A673 (cell line): ENCODE results near the gene GALNTL6. TPM values are rescaled to one million over a fixed set of nuclear protein-coding genes. Genes with fewer than 3 reads are reported as not detected.

Experiments
- BruUV-seq: library from RNA; stranded (reverse); fragments of 400-500 nt; replicated peaks from 2 replicates; lab custom pipeline; 2021; lab: Mats Ljungman, UMichigan
- CTCF ChIA-PET: fragments of 300-600 bp; sonication (Branson Sonifier 250); formaldehyde crosslinking; loops from one replicate; lab custom pipeline; 2022; ENCODE audit warnings: antibody characterized with exemption; lab: Charles Lee
- POLR2A ChIA-PET: fragments of 300-600 bp; sonication (Branson Sonifier 250); formaldehyde crosslinking; loops from one replicate; lab custom pipeline; 2022; ENCODE audit warnings: antibody characterized with exemption; ENCODE audit not compliant: low non-redundant PET; lab: Charles Lee
- DNase-seq: peaks from one replicate; pipeline ENCODE4 v3.0.0-alpha.2; 2015; ENCODE audit warnings: low spot score
- H3K27ac ChIP-seq: fragments of 200-600 bp; sonication (generic); 2 replicates; pipeline ENCODE4 v1.5.1; 2016; ENCODE audit warnings: mixed run types, low read depth, mild to moderate bottlenecking, mixed read lengths, antibody characterized with exemption, low read length; ENCODE audit not compliant: poor library complexity, severe bottlenecking
- H3K27me3 ChIP-seq: fragments of 200-600 bp; sonication (generic); replicated peaks from 2 replicates; pipeline ENCODE4 v1.6.1; 2017; ENCODE audit warnings: mixed run types, low read depth, mild to moderate bottlenecking, mixed read lengths, antibody characterized with exemption, low read length; ENCODE audit not compliant: insufficient read depth, poor library complexity
- H3K36me3 ChIP-seq: fragments of 200-600 bp; sonication (generic); 2 replicates; pipeline ENCODE4 v1.6.1; 2016; ENCODE audit warnings: mixed run types, mild to moderate bottlenecking, mixed read lengths, antibody characterized with exemption, low read length; ENCODE audit not compliant: insufficient read depth, poor library complexity, severe bottlenecking
- H3K4me1 ChIP-seq: fragments of 200-600 bp; sonication (generic); 2 replicates; pipeline ENCODE4 v1.6.1; 2017; ENCODE audit warnings: mixed run types, mild to moderate bottlenecking, mixed read lengths, antibody characterized with exemption, low read length; ENCODE audit not compliant: insufficient read depth, poor library complexity, severe bottlenecking
- H3K4me3 ChIP-seq: fragments of 200-600 bp; sonication (generic); 2 replicates; pipeline ENCODE4 v1.5.1; 2016; ENCODE audit warnings: low read depth, mixed run types, mild to moderate bottlenecking, mixed read lengths, low read length; ENCODE audit not compliant: poor library complexity, severe bottlenecking
- H3K9me3 ChIP-seq: fragments of 200-600 bp; sonication (generic); 2 replicates; pipeline ENCODE4 v1.6.1; 2016; ENCODE audit warnings: mixed run types, low read depth, mild to moderate bottlenecking, mixed read lengths, antibody characterized with exemption, low read length; ENCODE audit not compliant: poor library complexity, severe bottlenecking
- EZH2 ChIP-seq: fragments of 200-600 bp; sonication (generic); IDR thresholded peaks from 2 replicates; pipeline ENCODE4 v1.6.1; 2017; ENCODE audit warnings: borderline replicate concordance, low read depth, mild to moderate bottlenecking, mixed read lengths, antibody characterized with exemption, low read length; ENCODE audit not compliant: poor library complexity, severe bottlenecking
- intact Hi-C: fragments of 100-400 bp; cut with micrococcal nuclease; formaldehyde crosslinking; loops from one replicate; pipeline ENCODE4 v1.10.0; 2022; ENCODE audit not compliant: unreplicated experiment
- total RNA-seq: library from RNA; stranded (reverse); gene quantifications from 2 replicates; pipeline ENCODE4 v1.2.3, GENCODE V29; 2021
- TF ChIP-seq, protein P1 (sequence below): fragments of 300-800, 200-600 bp; sonication (generic); conservative IDR thresholded peaks from 2 replicates; pipeline ENCODE4 v1.5.1; 2017; ENCODE audit warnings: low read depth, mild to moderate bottlenecking, antibody characterized with exemption, low read length, moderate library complexity, mixed read lengths

Gene GALNTL6
- total RNA-seq, 1 experiment from 2014 or later = 0.30 TPM

DNA sequence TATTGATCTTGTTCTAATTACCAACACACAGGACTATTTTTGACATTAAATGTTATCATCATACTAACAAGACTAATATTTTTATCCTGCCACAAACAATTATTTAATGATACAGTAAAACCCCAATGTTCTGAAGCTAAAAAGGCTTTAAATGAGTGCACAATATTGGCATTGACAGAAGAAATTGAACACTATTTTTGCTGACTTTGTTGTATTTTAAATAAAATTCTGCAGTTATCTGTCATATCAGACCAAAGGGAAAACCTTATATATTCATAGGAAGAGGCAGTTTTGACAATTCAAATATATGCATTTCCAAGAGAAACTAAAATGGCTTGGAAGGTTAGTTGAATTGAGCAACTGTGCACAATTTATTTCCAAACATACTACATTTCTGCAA, 957.6 kb downstream of the GALNTL6 start:
- no TSS peak for BruUV-seq
- POLR2A ChIA-PET = no interaction called here
- H3K4me3 ChIP-seq = no peak overlapping the region

DNA sequence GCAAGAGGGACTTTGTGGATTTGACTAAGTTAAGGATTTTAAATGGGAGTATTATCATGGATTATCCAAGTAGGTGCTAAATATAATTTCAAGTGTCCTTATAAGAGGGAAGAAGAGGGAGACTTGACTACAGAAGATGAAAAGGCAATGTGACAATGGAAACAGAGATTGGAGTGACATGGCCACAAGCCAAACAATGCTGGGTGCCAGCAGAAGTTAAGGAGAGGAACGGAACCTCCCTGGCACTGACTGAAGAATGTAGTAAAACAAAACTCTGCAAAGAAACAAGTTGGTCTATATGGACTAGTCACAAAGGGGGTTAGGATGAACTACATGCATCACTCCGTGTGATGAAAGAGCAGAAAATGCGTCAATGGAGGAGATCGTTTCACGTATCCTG, 959.6 kb downstream of the GALNTL6 start:
- Histone ChIP-seq H3K27me3 (no peaks in the 10 kb centered on the region), H3K4me3 (no peak overlapping the region), H3K36me3 (no peaks in the 10 kb centered on the region), H3K9me3 (no peaks in the 10 kb centered on the region), H3K27ac (no peak overlapping the region), H3K4me1 (no peaks in the 10 kb centered on the region)
- no peak for TF ChIP-seq EZH2
- TF ChIP-seq, protein P1, sequence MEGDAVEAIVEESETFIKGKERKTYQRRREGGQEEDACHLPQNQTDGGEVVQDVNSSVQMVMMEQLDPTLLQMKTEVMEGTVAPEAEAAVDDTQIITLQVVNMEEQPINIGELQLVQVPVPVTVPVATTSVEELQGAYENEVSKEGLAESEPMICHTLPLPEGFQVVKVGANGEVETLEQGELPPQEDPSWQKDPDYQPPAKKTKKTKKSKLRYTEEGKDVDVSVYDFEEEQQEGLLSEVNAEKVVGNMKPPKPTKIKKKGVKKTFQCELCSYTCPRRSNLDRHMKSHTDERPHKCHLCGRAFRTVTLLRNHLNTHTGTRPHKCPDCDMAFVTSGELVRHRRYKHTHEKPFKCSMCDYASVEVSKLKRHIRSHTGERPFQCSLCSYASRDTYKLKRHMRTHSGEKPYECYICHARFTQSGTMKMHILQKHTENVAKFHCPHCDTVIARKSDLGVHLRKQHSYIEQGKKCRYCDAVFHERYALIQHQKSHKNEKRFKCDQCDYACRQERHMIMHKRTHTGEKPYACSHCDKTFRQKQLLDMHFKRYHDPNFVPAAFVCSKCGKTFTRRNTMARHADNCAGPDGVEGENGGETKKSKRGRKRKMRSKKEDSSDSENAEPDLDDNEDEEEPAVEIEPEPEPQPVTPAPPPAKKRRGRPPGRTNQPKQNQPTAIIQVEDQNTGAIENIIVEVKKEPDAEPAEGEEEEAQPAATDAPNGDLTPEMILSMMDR = no peak
- CTCF ChIA-PET = no interaction called here
- POLR2A ChIA-PET = no interaction called here
- intact Hi-C loops = no loop called here
- DNase-seq = no peak
- BruUV-seq = no TSS peak

More for the DNA sequence above, 957.6 kb downstream of the GALNTL6 start:
- peaks cover 2% of the 10 kb centered on the region for H3K4me1 ChIP-seq
- no peaks in the 10 kb centered on the region for H3K36me3 ChIP-seq
- no peak overlapping the region for H3K27ac ChIP-seq
- CTCF ChIA-PET = no interaction called here
- no peaks in the 10 kb centered on the region for H3K9me3 ChIP-seq
- intact Hi-C loops = no loop called here
- H3K27me3 ChIP-seq = no peaks in the 10 kb centered on the region
- DNase-seq = no peak
- no peak for TF ChIP-seq EZH2
- TF ChIP-seq, protein P1 = no peak

DNA sequence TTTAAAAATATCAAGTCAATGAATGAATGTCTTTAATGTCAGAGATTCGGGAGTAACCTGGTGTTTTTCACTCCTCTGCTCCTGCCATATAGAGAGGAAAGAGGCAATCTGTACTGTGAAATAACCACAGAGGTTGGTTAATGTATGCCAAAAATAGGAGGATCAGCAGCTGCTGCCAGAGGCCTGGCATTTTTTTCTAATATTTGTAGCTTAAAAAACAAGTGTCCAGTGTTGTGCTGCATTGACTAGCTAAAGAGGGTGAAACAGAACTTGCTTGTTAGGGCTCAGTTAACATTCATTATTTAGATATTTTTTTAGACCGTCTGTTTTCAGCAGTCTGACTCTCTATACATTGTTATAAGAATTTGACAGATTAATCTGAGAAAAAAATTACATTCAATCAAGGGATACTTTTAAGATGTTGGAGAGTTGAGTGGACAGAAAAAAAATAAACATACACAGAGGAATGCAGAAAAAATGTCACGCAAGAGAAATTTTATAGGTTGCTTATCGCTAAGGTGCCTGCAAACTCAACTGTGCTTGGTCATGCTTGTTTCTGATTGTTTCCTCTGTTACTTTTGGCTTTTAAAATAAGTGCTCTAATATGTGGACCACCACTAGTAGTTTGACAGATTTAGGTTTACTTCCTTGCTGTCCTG, 963.1 kb downstream of the GALNTL6 start:
- no peaks in the 10 kb centered on the region for H3K27me3 ChIP-seq
- no peaks in the 10 kb centered on the region for H3K36me3 ChIP-seq
- BruUV-seq = no TSS peak
- TF ChIP-seq, protein P1 = no peak
- no peak for TF ChIP-seq EZH2
- H3K4me1 ChIP-seq = no peaks in the 10 kb centered on the region
- intact Hi-C loops = no loop called here
- no peaks in the 10 kb centered on the region for H3K9me3 ChIP-seq
- ChIA-PET POLR2A (no interaction called here), CTCF (no interaction called here)
- no peak overlapping the region for H3K27ac ChIP-seq
- no peak overlapping the region for H3K4me3 ChIP-seq
- DNase-seq = no peak
